ENCODE data around the gene KRT17. TPM values are rescaled to one million over a fixed set of nuclear protein-coding genes. Genes with fewer than 3 reads are reported as not detected.
"Not testable (repeated sequence)": the region's sequence is repeated elsewhere in the genome, so short reads cannot be mapped to it uniquely, and the experiment has no call there.

Gene KRT17
- total RNA-seq, 1 experiment from 2014 or later, result not detected

DNA sequence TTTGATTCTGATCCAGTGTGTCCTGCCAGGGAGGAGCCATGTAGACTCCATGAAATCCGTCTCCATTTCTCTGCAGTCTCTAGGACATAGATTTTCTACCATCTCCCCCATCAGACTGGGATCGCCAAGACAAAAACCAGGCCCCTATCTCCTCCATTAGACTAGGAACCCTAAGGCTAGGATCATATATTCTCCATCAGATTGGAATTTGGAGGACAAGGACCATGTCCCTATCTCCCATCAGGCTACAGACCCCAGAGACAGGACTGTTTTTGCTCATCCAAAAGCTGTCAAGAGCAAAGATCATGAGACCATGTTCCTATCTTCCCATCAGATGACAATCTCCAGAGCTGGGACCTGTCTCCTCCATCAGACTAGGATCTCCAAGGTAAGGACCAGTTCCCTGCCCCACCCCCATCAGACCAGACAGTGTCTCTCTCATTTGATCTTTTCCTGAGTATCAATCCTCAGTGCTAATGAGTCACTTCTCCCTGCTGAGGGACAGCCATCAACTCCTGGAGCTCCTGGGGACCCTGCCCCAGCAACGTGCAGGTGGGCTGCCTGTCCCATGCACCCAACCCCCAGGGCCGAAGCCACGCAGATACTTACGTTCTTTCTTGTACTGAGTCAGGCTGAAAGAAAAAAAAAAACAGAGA, 4.3 kb downstream of the KRT17 start:
- H3K27ac ChIP-seq (ENCODE audit: low read length); H3K4me1 ChIP-seq (ENCODE audit: low read length); H3K79me2 ChIP-seq (ENCODE audit: low read length); H3K9ac ChIP-seq (ENCODE audit: low read length); H4K20me1 ChIP-seq (ENCODE audit: insufficient read depth, low read depth, low read length); H3K9me3 ChIP-seq (ENCODE audit: low read length); H3K36me3 ChIP-seq (ENCODE audit: insufficient read depth, low read length); H3K27me3 ChIP-seq (ENCODE audit: low read length); H3K4me3 ChIP-seq (ENCODE audit: low read length); H3K4me2 ChIP-seq (ENCODE audit: low read depth, low read length, poor library complexity, severe bottlenecking); H3K9me2 ChIP-seq (replicated peaks; ENCODE audit: insufficient read depth, low read length); DNase-seq; H2AFZ ChIP-seq (ENCODE audit: low read length): not testable (repeated sequence)

DNA sequence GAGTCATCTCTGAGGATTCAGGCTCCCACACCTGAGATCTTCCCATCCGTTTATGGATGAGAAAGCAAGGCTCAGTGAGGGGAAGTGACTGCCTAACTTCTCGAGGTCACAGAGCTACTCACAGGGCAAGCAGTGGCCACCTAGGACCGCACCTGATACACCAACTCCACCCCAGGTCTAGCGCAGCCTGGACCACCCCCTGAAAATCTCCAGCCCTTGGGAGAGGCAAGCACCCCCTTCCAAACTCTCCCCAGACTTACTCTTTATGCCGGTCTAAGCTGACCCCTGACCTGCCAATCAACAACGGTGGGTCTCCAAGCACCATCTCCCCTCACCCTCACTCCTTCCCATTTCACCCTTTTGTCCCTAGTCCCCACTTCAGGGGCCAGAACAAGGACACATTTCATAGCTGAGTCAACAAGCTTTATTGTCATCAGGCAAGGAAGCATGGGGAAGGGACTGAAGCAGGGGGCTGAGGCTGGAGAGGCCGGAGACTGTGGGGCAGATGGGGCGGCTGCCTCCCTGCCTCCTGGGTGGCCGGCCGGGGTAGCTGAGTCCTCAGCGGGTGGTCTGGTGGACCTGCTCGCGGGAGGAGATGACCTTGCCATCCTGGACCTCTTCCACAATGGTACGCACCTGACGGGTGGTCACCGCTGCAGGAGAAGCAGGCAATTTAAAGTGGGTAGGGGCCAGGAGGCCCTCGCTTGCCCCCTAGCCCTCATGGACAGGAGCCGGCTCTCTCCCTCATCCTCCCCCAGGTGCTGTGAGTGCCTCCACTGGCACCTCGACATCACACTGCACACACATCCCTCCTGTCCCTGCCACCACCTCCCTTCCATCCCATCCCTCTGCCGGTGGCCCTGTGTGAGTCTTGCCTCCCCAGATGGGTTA, 5.1 kb downstream of the KRT17 start:
- H3K36me3 ChIP-seq (ENCODE audit: insufficient read depth, low read length), result no peaks in the 10 kb centered on the region
- no peaks in the 10 kb centered on the region for H3K79me2 ChIP-seq (ENCODE audit: low read length)
- no peaks in the 10 kb centered on the region for H3K9me3 ChIP-seq (ENCODE audit: low read length)
- H3K4me2 ChIP-seq (ENCODE audit: low read depth, low read length, poor library complexity, severe bottlenecking), result no peak overlapping the region
- H3K27ac ChIP-seq (ENCODE audit: low read length), result no peak overlapping the region
- no peaks in the 10 kb centered on the region; the same call in 1 of the 2 replicates for H4K20me1 ChIP-seq (ENCODE audit: insufficient read depth, low read depth, low read length)
- H3K9ac ChIP-seq (ENCODE audit: low read length), result no peak overlapping the region
- DNase-seq, result no peak
- no peaks in the 10 kb centered on the region for H3K9me2 ChIP-seq (replicated peaks; ENCODE audit: insufficient read depth, low read length)
- H3K4me3 ChIP-seq (ENCODE audit: low read length), result no peak overlapping the region
- no peaks in the 10 kb centered on the region for H3K4me1 ChIP-seq (ENCODE audit: low read length)
- H2AFZ ChIP-seq (ENCODE audit: low read length), result no peak overlapping the region
- H3K27me3 ChIP-seq (ENCODE audit: low read length), result no peaks in the 10 kb centered on the region

DNA sequence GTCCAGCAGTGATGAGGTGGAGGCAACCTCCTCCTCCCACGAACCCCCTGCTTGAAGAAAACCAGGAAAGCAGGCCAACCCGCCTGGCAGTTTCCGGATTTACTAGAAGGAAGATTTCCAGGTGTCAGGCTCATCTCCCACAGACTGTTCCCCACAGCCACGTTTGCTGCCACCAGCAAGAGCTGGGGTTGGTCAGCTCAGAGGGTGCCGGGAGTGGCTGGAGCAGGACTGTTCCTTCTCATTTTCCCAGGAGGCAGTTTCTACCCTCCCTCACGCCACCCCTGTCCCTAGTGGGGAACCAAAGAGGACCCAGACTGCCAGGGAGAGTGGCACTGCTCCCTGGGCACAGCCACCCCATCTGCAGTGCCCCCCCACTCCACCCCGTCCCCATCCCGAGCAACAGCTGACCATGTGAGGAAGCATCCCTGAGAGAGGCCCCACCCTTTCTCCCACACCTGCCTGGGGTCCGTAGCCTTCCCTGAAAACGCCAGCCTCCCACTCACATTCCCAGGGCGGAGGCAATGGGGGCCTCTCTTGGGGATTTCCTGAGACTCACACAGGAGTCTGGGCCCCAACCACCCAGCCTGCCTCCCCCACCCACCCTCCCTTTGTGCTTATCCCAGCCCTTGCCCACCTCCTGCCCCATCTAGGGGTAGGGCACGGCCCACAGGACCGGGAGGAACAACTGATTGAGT, 5.9 kb downstream of the KRT17 start:
- H2AFZ ChIP-seq (ENCODE audit: low read length), result no peak overlapping the region
- no peak overlapping the region for H3K4me2 ChIP-seq (ENCODE audit: low read depth, low read length, poor library complexity, severe bottlenecking)
- H3K9me3 ChIP-seq (ENCODE audit: low read length), result no peaks in the 10 kb centered on the region
- H4K20me1 ChIP-seq (ENCODE audit: insufficient read depth, low read depth, low read length), result no peaks in the 10 kb centered on the region; the same call in 1 of the 2 replicates
- no peak for DNase-seq
- H3K9ac ChIP-seq (ENCODE audit: low read length), result no peak overlapping the region
- no peaks in the 10 kb centered on the region for H3K79me2 ChIP-seq (ENCODE audit: low read length)
- H3K9me2 ChIP-seq (replicated peaks; ENCODE audit: insufficient read depth, low read length), result no peaks in the 10 kb centered on the region
- H3K4me1 ChIP-seq (ENCODE audit: low read length), result no peaks in the 10 kb centered on the region
- H3K36me3 ChIP-seq (ENCODE audit: insufficient read depth, low read length), result no peaks in the 10 kb centered on the region
- no peak overlapping the region for H3K27ac ChIP-seq (ENCODE audit: low read length)
- no peak overlapping the region for H3K4me3 ChIP-seq (ENCODE audit: low read length)
- no peaks in the 10 kb centered on the region for H3K27me3 ChIP-seq (ENCODE audit: low read length)

DNA sequence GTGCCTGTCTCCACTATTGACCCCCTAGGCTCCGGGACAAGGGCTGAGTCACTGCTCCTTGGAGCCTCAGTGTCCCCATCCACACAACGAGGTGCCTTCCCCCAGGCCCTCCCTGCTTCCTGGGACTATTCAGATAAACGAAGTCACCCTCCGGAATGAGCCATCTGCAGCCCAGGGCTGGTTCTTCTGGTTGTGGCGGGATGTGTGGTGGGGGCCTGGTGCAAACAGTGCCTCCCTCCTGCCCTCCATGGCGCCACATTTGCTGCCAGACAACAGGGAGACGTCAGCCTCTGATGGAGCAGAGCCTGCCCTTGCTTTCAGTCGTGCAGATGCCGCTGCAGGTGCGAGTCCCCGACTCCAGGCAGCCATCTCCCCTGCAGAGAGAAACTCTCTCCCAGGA, 6.7 kb downstream of the KRT17 start:
- Histone ChIP-seq H2AFZ (ENCODE audit: low read length) (no peak overlapping the region), H4K20me1 (ENCODE audit: insufficient read depth, low read depth, low read length) (no peaks in the 10 kb centered on the region; the same call in 1 of the 2 replicates), H3K27me3 (ENCODE audit: low read length) (no peaks in the 10 kb centered on the region), H3K9me3 (ENCODE audit: low read length) (no peaks in the 10 kb centered on the region), H3K4me3 (ENCODE audit: low read length) (no peak overlapping the region), H3K79me2 (ENCODE audit: low read length) (no peaks in the 10 kb centered on the region), H3K27ac (ENCODE audit: low read length) (no peak overlapping the region), H3K4me1 (ENCODE audit: low read length) (no peaks in the 10 kb centered on the region), H3K9me2 (replicated peaks; ENCODE audit: insufficient read depth, low read length) (no peaks in the 10 kb centered on the region), H3K9ac (ENCODE audit: low read length) (no peak overlapping the region), H3K4me2 (ENCODE audit: low read depth, low read length, poor library complexity, severe bottlenecking) (no peak overlapping the region), H3K36me3 (ENCODE audit: insufficient read depth, low read length) (no peaks in the 10 kb centered on the region)
- DNase-seq, result no peak

DNA sequence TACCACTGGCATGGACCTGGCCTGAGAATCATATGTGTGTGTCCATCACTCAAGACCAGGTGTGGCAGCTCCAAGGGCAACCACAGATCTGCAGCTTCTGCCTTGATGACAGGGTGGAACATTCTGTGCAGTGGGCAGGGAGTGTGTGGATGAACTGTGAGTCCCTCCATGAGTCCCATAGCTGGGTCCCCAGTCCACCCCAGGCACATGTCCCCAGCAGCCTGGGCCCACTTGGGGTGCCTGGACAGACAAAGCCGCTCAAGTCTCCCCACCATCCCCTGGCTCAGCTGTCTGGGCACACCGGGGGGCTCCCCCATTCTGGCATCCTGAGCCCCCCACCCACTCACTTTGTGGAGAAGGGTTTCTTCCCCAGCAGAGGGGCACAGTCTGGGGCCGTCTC, 7.2 kb downstream of the KRT17 start:
- no peak overlapping the region for H2AFZ ChIP-seq (ENCODE audit: low read length)
- no peaks in the 10 kb centered on the region for H3K36me3 ChIP-seq (ENCODE audit: insufficient read depth, low read length)
- no peaks in the 10 kb centered on the region for H3K4me1 ChIP-seq (ENCODE audit: low read length)
- H4K20me1 ChIP-seq (ENCODE audit: insufficient read depth, low read depth, low read length), result no peaks in the 10 kb centered on the region; the same call in 1 of the 2 replicates
- H3K4me2 ChIP-seq (ENCODE audit: low read depth, low read length, poor library complexity, severe bottlenecking), result no peak overlapping the region
- no peaks in the 10 kb centered on the region for H3K27me3 ChIP-seq (ENCODE audit: low read length)
- DNase-seq, result no peak
- H3K9me3 ChIP-seq (ENCODE audit: low read length), result no peaks in the 10 kb centered on the region
- H3K27ac ChIP-seq (ENCODE audit: low read length), result no peak overlapping the region
- no peaks in the 10 kb centered on the region for H3K79me2 ChIP-seq (ENCODE audit: low read length)
- no peak overlapping the region for H3K9ac ChIP-seq (ENCODE audit: low read length)
- H3K9me2 ChIP-seq (replicated peaks; ENCODE audit: insufficient read depth, low read length), result no peaks in the 10 kb centered on the region
- H3K4me3 ChIP-seq (ENCODE audit: low read length), result no peak overlapping the region

DNA sequence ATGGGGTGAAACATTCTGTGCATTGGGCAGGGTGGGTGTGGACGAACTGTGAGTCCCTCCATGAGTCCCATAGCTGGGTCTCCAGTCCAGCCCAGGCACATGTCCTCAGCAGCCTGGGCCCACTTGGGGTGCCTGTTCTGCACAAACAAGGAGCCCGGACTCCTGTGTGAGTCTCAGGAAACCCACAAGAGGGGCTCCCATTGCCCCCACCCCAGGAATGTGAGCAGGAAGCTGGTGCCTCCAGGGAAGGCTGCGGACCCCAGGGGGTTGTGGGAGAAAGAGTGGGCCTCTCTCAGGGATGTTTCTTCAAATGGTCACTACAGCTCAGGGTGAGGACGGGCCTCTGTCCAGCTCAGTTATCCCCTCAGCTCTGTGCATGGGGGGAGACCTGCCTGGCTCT, 7.9 kb downstream of the KRT17 start:
- not testable (repeated sequence) for H3K9me3 ChIP-seq (ENCODE audit: low read length); DNase-seq; H3K4me2 ChIP-seq (ENCODE audit: low read depth, low read length, poor library complexity, severe bottlenecking); H3K9me2 ChIP-seq (replicated peaks; ENCODE audit: insufficient read depth, low read length); H2AFZ ChIP-seq (ENCODE audit: low read length); H3K27me3 ChIP-seq (ENCODE audit: low read length); H3K36me3 ChIP-seq (ENCODE audit: insufficient read depth, low read length); H3K4me1 ChIP-seq (ENCODE audit: low read length); H3K79me2 ChIP-seq (ENCODE audit: low read length); H3K4me3 ChIP-seq (ENCODE audit: low read length); H3K27ac ChIP-seq (ENCODE audit: low read length); H4K20me1 ChIP-seq (ENCODE audit: insufficient read depth, low read depth, low read length); H3K9ac ChIP-seq (ENCODE audit: low read length)

DNA sequence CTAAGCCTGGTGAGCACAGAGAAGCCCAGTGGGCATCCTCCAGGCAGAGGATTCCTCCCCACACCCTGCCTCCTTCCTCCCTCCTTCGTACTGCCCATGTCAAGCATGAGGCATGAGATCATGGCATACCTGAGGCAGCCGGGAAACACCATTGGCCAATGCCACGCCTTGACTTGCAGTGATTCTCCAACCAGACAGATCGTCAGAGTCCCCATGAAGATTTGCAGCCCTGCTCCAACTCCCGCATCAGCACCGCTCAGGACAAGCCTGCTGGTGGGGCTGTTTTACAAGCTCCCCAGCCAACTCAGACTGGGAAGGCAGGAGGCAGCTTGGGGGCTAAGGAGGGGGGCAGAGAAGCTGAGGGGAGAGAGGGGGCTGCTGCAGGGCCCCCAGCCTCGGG, 8.9 kb downstream of the KRT17 start:
- Histone ChIP-seq H3K36me3 (ENCODE audit: insufficient read depth, low read length) (no peaks in the 10 kb centered on the region), H3K4me3 (ENCODE audit: low read length) (no peak overlapping the region), H3K27me3 (ENCODE audit: low read length) (no peaks in the 10 kb centered on the region), H2AFZ (ENCODE audit: low read length) (no peak overlapping the region), H3K9me3 (ENCODE audit: low read length) (no peaks in the 10 kb centered on the region), H3K9ac (ENCODE audit: low read length) (no peak overlapping the region), H3K4me1 (ENCODE audit: low read length) (no peaks in the 10 kb centered on the region), H3K4me2 (ENCODE audit: low read depth, low read length, poor library complexity, severe bottlenecking) (no peak overlapping the region), H3K27ac (ENCODE audit: low read length) (no peak overlapping the region), H4K20me1 (ENCODE audit: insufficient read depth, low read depth, low read length) (no peaks in the 10 kb centered on the region; the same call in 1 of the 2 replicates), H3K9me2 (replicated peaks; ENCODE audit: insufficient read depth, low read length) (no peaks in the 10 kb centered on the region), H3K79me2 (ENCODE audit: low read length) (no peaks in the 10 kb centered on the region)
- no peak for DNase-seq

DNA sequence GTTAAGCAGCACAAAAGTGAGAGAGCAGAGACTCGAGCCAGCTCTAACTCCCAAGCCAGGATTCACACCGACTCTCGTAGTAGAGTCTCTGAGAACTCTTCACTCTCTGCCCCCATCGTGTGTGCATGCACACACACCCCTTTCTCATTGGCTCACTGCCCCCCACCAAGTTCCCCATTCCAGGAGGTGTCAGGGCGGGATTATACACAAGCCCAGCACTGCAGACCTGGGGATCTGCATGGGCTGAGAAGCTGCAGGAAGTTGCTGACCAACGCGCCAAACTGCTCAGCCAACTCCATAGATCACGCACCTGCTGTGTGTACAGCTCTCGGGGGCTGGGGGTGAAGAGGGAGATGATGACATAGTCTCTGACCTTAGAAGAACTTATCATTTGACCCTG, 9.6 kb downstream of the KRT17 start:
- H3K9me3 ChIP-seq (ENCODE audit: low read length); H3K4me2 ChIP-seq (ENCODE audit: low read depth, low read length, poor library complexity, severe bottlenecking); H2AFZ ChIP-seq (ENCODE audit: low read length); H3K9me2 ChIP-seq (replicated peaks; ENCODE audit: insufficient read depth, low read length); H3K27ac ChIP-seq (ENCODE audit: low read length); H3K27me3 ChIP-seq (ENCODE audit: low read length); H3K4me3 ChIP-seq (ENCODE audit: low read length); H3K36me3 ChIP-seq (ENCODE audit: insufficient read depth, low read length); H4K20me1 ChIP-seq (ENCODE audit: insufficient read depth, low read depth, low read length); H3K4me1 ChIP-seq (ENCODE audit: low read length); H3K9ac ChIP-seq (ENCODE audit: low read length); DNase-seq; H3K79me2 ChIP-seq (ENCODE audit: low read length): not testable (repeated sequence)
